K562 (cell line): ENCODE results near the gene KRTAP4-16. TPM values are rescaled to one million over a fixed set of nuclear protein-coding genes. Genes with fewer than 3 reads are reported as not detected.

Experiments used
- ATAC-seq: fragments of 200-7000 bp; cut with Tn5 transposase; 3 replicates; pipeline ENCODE4 v1.9.1; 2020; ENCODE audit warnings: moderate library complexity
- BruUV-seq: library from RNA; stranded (reverse); fragments of 400-500 nt; replicated peaks from 2 replicates; lab custom pipeline; 2021; lab: Mats Ljungman, UMichigan
- CTCF ChIA-PET: fragments of 300-600 bp; formaldehyde crosslinking; extraction: SDS; loops from one replicate; lab custom pipeline; 2021; ENCODE audit warnings: low intra/inter-chr PET ratio; lab: Yijun Ruan, JAX
- POLR2A ChIA-PET: fragments of 300-600, 350-650 bp; sonication (Branson Sonifier 250); formaldehyde crosslinking; extraction: SDS; loops from one replicate; lab custom pipeline; 2021; ENCODE audit warnings: antibody characterized with exemption, inconsistent platforms; lab: Yijun Ruan, JAX
- DNase-seq, 4 experiments: peaks; one replicate each; pipeline versions ENCODE4 v3.0.0 to v3.0.0-alpha.2; 2011 to 2018; ENCODE audit warnings: low spot score in 3 of 4, mixed read lengths in 3 of 4; ENCODE audit errors: extremely low read depth in 1 of 4
- FAIRE-seq: peaks from 2 replicates; lab custom pipeline; 2011; peaks lifted over from hg19 to GRCh38; lab: Jason Lieb, UNC
- H2AFZ ChIP-seq: 2 replicates; pipeline ENCODE4 v1.6.0; 2011; ENCODE audit warnings: low read depth, low read length, control low read depth, inconsistent platforms
- H3K27ac ChIP-seq: fragments of 200-600 bp; 3 replicates; pipeline ENCODE4 v1.8.0; 2011; ENCODE audit warnings: low read depth, mild to moderate bottlenecking, control low read depth, inconsistent platforms, low read length, moderate library complexity, mixed read lengths; ENCODE audit errors: extremely low read depth
- H3K27me3 ChIP-seq, 2 experiments: fragments of 300-600 bp in 1 of 2; 2 replicates in 1 of 2; 3 replicates in 1 of 2; pipeline versions ENCODE4 v1.6.0 to v1.8.0; 2011; ENCODE audit warnings: inconsistent platforms in 2 of 2, low read length in 2 of 2, mild to moderate bottlenecking in 1 of 2, mixed read lengths in 1 of 2, moderate library complexity in 1 of 2; ENCODE audit not compliant: control insufficient read depth in 2 of 2, insufficient read depth in 2 of 2
- H3K36me3 ChIP-seq: fragments of 300-600 bp; 3 replicates; pipeline ENCODE4 v1.8.0; 2011; ENCODE audit warnings: mild to moderate bottlenecking, low read length, inconsistent platforms; ENCODE audit not compliant: control insufficient read depth, insufficient read depth
- H3K4me1 ChIP-seq, 2 experiments: fragments of 200-600 bp in 1 of 2; replicated peaks in 1 of 2; 2 replicates in 1 of 2; 3 replicates in 1 of 2; pipeline versions ENCODE4 v1.5.1 to v1.8.0; 2011; ENCODE audit warnings: inconsistent platforms in 2 of 2, low read length in 2 of 2, mild to moderate bottlenecking in 1 of 2, mixed read lengths in 1 of 2, moderate library complexity in 1 of 2; ENCODE audit not compliant: control insufficient read depth in 2 of 2, insufficient read depth in 2 of 2
- H3K4me2 ChIP-seq: 2 replicates; pipeline ENCODE4 v1.6.1; 2011; ENCODE audit warnings: low read length, control low read depth, inconsistent platforms, mixed read lengths; ENCODE audit not compliant: insufficient read depth
- H3K4me3 ChIP-seq: fragments of 200-600 bp; sonication (generic), shearing (Covaris generic); 2 replicates; pipeline ENCODE4 v1.5.1; 2016; ENCODE audit warnings: control low read depth, inconsistent platforms
- H3K79me2 ChIP-seq: fragments of 200-600 bp; 3 replicates; pipeline ENCODE4 v1.8.0; 2011; ENCODE audit warnings: low read length, inconsistent platforms; ENCODE audit not compliant: control insufficient read depth, insufficient read depth
- H3K9ac ChIP-seq, 2 experiments: 2 replicates each; pipeline versions ENCODE4 v1.6.0 to v1.6.1; 2011; ENCODE audit warnings: low read depth in 2 of 2, low read length in 2 of 2, control low read depth in 1 of 2, inconsistent platforms in 1 of 2, mild to moderate bottlenecking in 1 of 2, mixed read lengths in 1 of 2; ENCODE audit not compliant: insufficient read depth in 1 of 2
- H3K9me1 ChIP-seq: one replicate; pipeline ENCODE4 v1.6.0; 2011; ENCODE audit warnings: inconsistent platforms, mild to moderate bottlenecking, low read length, moderate library complexity; ENCODE audit not compliant: control insufficient read depth, insufficient read depth
- H3K9me3 ChIP-seq: replicated peaks from 2 replicates; pipeline ENCODE4 v1.5.1; 2011; ENCODE audit warnings: low read depth, low read length, inconsistent platforms; ENCODE audit not compliant: control insufficient read depth, insufficient read depth
- H4K20me1 ChIP-seq: replicated peaks from 2 replicates; pipeline ENCODE4 v1.6.1; 2011; ENCODE audit warnings: low read length, inconsistent platforms, mixed read lengths; ENCODE audit not compliant: control insufficient read depth, insufficient read depth
- KLF1 ChIP-seq: fragments of 450-650 bp; IDR thresholded peaks from 2 replicates; pipeline ENCODE4 v1.6.1; 2016; ENCODE audit warnings: missing genetic modification characterization, missing compliant biosample characterization
- MNT ChIP-seq, 2 experiments: fragments of 450-650 bp; conservative IDR thresholded peaks; 2 replicates each; pipeline ENCODE4 v1.6.1; 2017; ENCODE audit warnings: mild to moderate bottlenecking in 2 of 2, moderate library complexity in 2 of 2
- NFIX ChIP-seq: fragments of 250-450 bp; sonication (Bioruptor Pico); IDR thresholded peaks from 2 replicates; pipeline ENCODE4 v1.4.0; 2020; ENCODE audit warnings: low read depth, mild to moderate bottlenecking, moderate library complexity
- SMARCA4 ChIP-seq: fragments of 450-650 bp; IDR thresholded peaks from 2 replicates; pipeline ENCODE4 v1.6.1; 2016
- ZBTB17 ChIP-seq: fragments of 450-650 bp; formaldehyde crosslinking; IDR thresholded peaks from 2 replicates; pipeline ENCODE4 v1.4.0; 2020; ENCODE audit warnings: mild to moderate bottlenecking
- WGBS: fragments of 100-300 bp; shearing (Covaris generic); methylation state at CpG from one replicate; pipeline ENCODE4 v1.1.6; 2016; ENCODE audit warnings: low coverage, mixed read lengths; ENCODE audit not compliant: insufficient coverage; ENCODE audit errors: missing lambda C conversion rate; 5-methylcytosine and 5-hydroxymethylcytosine counted together
- in situ Hi-C: fragments of 300-500 bp; cut with MboI; formaldehyde crosslinking; loops from 4 replicates; pipeline ENCODE4 v1.15.0; 2018; ENCODE audit warnings: inconsistent platforms, mixed read lengths
- intact Hi-C: fragments of 100-400 bp; cut with micrococcal nuclease; formaldehyde crosslinking; loops from 2 replicates; pipeline ENCODE4 v1.14.2; 2022
- polyA plus RNA-seq, 8 experiments: library from polyadenylated mRNA; depleted of rRNA in 4 of 8; stranded (reverse) in 5 of 8; unstranded in 3 of 8; fragments of >200 nt; fragmentation: Nextera tagmentation in 2 of 8; fragmentation: Illumina TruSeq in 1 of 8; extraction: Ambion mirVana in 2 of 8; extraction: Trizol in 1 of 8; gene quantifications; 2 replicates each; pipeline versions ENCODE4 v1.2.1 to v1.2.3, GENCODE V29; 2011 to 2014; ENCODE audit warnings: inconsistent platforms in 1 of 8, missing spikeins in 1 of 8
- total RNA-seq, 7 experiments: library from RNA; depleted of rRNA in 6 of 7; stranded (reverse); fragments of >200 nt in 6 of 7; fragmentation: Illumina TruSeq in 2 of 7; extraction: Trizol in 2 of 7; gene quantifications; 2 replicates each; pipeline versions ENCODE4 v1.2.1 to v1.2.3, GENCODE V29; 2011 to 2021; ENCODE audit warnings: low replicate concordance in 1 of 7

KRTAP4-16 gene
- total and polyA plus RNA-seq, 9 of the 15 experiments (the other 6 are each of a cell fraction or from before 2014, with no cell fraction given): not detected

- H2AFZ ChIP-seq: no peak overlapping the region
- POLR2A ChIA-PET: interaction anchor here (0.6 kb wide), 1 partner anchor 335 kb away, joined by 3 read pairs; no protein-coding TSS in a partner anchor
- CTCF ChIA-PET: no interaction called here
- H3K4me1 ChIP-seq: peaks cover 0 to 5% of the 10 kb centered on the region in 2 experiments; a peak in 2 of 5 replicates
- DNase-seq: no peak
- ATAC-seq: no peak
- H3K4me2 ChIP-seq: no peak overlapping the region
- TF ChIP-seq ZBTB17 (CRISPR knock-in tag): no peak
- no peak for TF ChIP-seq NFIX
- TF ChIP-seq MNT (conservative IDR thresholded peaks at IDR 0.05): no peak
- in situ Hi-C loops: no loop called here
- WGBS: 3% methylated on average over 3 of the region's 3 CpGs
- H3K9me3 ChIP-seq: no peaks in the 10 kb centered on the region
- no peaks in the 10 kb centered on the region for H3K36me3 ChIP-seq
- no peaks in the 10 kb centered on the region for H3K9me1 ChIP-seq
- H3K27ac ChIP-seq: no peak overlapping the region
- H3K79me2 ChIP-seq: no peaks in the 10 kb centered on the region
- BruUV-seq: no TSS peak
- FAIRE-seq: no peak
- no peak overlapping the region for H3K4me3 ChIP-seq
- no peaks in the 10 kb centered on the region; a peak in 1 of 5 replicates for H3K27me3 ChIP-seq
- no peak overlapping the region for H3K9ac ChIP-seq
- H4K20me1 ChIP-seq: no peaks in the 10 kb centered on the region
- intact Hi-C loops: no loop called here
These were observed 33.0 kb downstream of the KRTAP4-16 start for GRCh38 chr17:41069031-41069430.

- no peaks in the 10 kb centered on the region for H3K36me3 ChIP-seq
- BruUV-seq: no TSS peak
- peaks cover 0 to 5% of the 10 kb centered on the region in 2 experiments; a peak in 2 of 5 replicates for H3K4me1 ChIP-seq
- CTCF ChIA-PET: no interaction called here
- in situ Hi-C loops: no loop called here
- H4K20me1 ChIP-seq: no peaks in the 10 kb centered on the region
- POLR2A ChIA-PET: interaction anchor here (0.6 kb wide), 1 partner anchor 38 kb away, joined by 3 read pairs; the partner anchor contains the start of gene KRTAP4-9
- TF ChIP-seq SMARCA4 (no peak), KLF1 (tag) (no peak)
- TF ChIP-seq, all 486 proteins: peak for 0
- Histone ChIP-seq H3K9me3 (no peaks in the 10 kb centered on the region), H3K9ac (no peak overlapping the region), H2AFZ (no peak overlapping the region), H3K4me3 (no peak overlapping the region), H3K9me1 (no peaks in the 10 kb centered on the region), H3K27ac (no peak overlapping the region), H3K4me2 (no peak overlapping the region), H3K27me3 (no peaks in the 10 kb centered on the region; a peak in 1 of 5 replicates), H3K79me2 (no peaks in the 10 kb centered on the region)
- FAIRE-seq (no peak), DNase-seq (no peak), ATAC-seq (no peak)
- intact Hi-C loops: no loop called here
These were observed 34.7 kb downstream of the KRTAP4-16 start for GRCh38 chr17:41067281-41067680.
